Prostate gland (tissue), 2 donors: ENCODE measurements around the gene CHERP. TPM values are rescaled to one million over a fixed set of nuclear protein-coding genes. Genes with fewer than 3 reads are reported as not detected.
A peak's percentile ranks its signal among the peaks of the same experiment; 100 is the strongest.

Source experiments
- DNase-seq: peaks from one replicate; pipeline ENCODE4 v3.0.0-alpha.2; 2019; ENCODE audit warnings: low spot score
- H3K27ac ChIP-seq, 2 donors: fragments of 200-600 bp; sonication (generic); 2 replicates each; pipeline ENCODE4 v1.5.1; 2017 to 2019
- H3K27me3 ChIP-seq: fragments of 200-600 bp; sonication (generic); replicated peaks from 2 replicates; pipeline ENCODE4 v1.5.1; 2019; ENCODE audit not compliant: insufficient read depth
- H3K36me3 ChIP-seq, 2 donors: fragments of 200-600 bp; sonication (generic); 1 replicate in 1 of 2; 2 replicates in 1 of 2; pipeline versions ENCODE4 v1.5.1 to v1.8.1; 2017 to 2019
- H3K4me1 ChIP-seq: fragments of 200-600 bp; sonication (generic); replicated peaks from 2 replicates; pipeline ENCODE4 v1.5.1; 2019
- H3K4me3 ChIP-seq, 2 donors: fragments of 200-600 bp; sonication (generic); 2 replicates each; pipeline ENCODE4 v1.5.1; 2017 to 2019
- H3K9me3 ChIP-seq: fragments of 200-600 bp; sonication (generic); 2 replicates; pipeline ENCODE4 v1.5.1; 2017
- POLR2A ChIP-seq: fragments of 450-650 bp; IDR thresholded peaks from one replicate; pipeline ENCODE4 v1.6.1; 2016; ENCODE audit warnings: antibody characterized with exemption, mild to moderate bottlenecking
- POLR2AphosphoS5 ChIP-seq: sonication (generic); formaldehyde crosslinking; IDR thresholded peaks from one replicate; pipeline ENCODE4 v1.6.1; 2017; ENCODE audit warnings: antibody characterized with exemption
- whole genome bisulfite sequencing: methylation state at CpG from one replicate; pipeline ENCODE4 v1.1.5; 2018; 5-methylcytosine and 5-hydroxymethylcytosine counted together
- intact Hi-C: fragments of 100-400 bp; cut with DNase I; formaldehyde crosslinking; loops from one replicate; pipeline ENCODE4 v1.14.2; 2022
- total RNA-seq, 2 donors: library from RNA; depleted of rRNA; stranded (reverse); fragments of >200 nt; gene quantifications; one replicate each; pipeline ENCODE4 v1.1.0, GENCODE V29; 2016
- TF ChIP-seq, protein P1 (sequence below), 4 experiments: fragments of 200-600 bp in 2 of 4; fragments of 450-650 bp in 2 of 4; sonication (generic) in 2 of 4; IDR thresholded peaks; 1 replicate in 3 of 4; 2 replicates in 1 of 4; pipeline ENCODE4 v1.5.1; 2016 to 2019; ENCODE audit warnings: antibody characterized with exemption in 4 of 4, mild to moderate bottlenecking in 2 of 4, moderate library complexity in 2 of 4

CHERP gene
- total RNA-seq, 2 donors from 2014 or later = 20.9 to 32.7 TPM

- Histone ChIP-seq H3K4me1 (peaks cover 21% of the 10 kb centered on the region), H3K27ac (peak overlapping the region; percentile 77 to 86), H3K36me3 (peaks cover 4 to 6% of the 10 kb centered on the region in 2 donors), H3K4me3 (peak overlapping the region; percentile 76 to 86), H3K9me3 (no peaks in the 10 kb centered on the region), H3K27me3 (no peaks in the 10 kb centered on the region)
- DNase-seq = peak; percentile 23
- WGBS = under 1% methylated on average over 72 of the region's 75 CpGs
- TF ChIP-seq POLR2A = no peak
- TF ChIP-seq, protein P1, sequence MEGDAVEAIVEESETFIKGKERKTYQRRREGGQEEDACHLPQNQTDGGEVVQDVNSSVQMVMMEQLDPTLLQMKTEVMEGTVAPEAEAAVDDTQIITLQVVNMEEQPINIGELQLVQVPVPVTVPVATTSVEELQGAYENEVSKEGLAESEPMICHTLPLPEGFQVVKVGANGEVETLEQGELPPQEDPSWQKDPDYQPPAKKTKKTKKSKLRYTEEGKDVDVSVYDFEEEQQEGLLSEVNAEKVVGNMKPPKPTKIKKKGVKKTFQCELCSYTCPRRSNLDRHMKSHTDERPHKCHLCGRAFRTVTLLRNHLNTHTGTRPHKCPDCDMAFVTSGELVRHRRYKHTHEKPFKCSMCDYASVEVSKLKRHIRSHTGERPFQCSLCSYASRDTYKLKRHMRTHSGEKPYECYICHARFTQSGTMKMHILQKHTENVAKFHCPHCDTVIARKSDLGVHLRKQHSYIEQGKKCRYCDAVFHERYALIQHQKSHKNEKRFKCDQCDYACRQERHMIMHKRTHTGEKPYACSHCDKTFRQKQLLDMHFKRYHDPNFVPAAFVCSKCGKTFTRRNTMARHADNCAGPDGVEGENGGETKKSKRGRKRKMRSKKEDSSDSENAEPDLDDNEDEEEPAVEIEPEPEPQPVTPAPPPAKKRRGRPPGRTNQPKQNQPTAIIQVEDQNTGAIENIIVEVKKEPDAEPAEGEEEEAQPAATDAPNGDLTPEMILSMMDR (IDR thresholded peaks at IDR 0.05) = peak in 1 of 4 experiments; percentile 3
- intact Hi-C loops = loop anchor here (5.0 kb wide), 1 partner anchor 55 kb away; the partner anchor contains the start of gene MED26
Measured at GRCh38 chr19:16571822-16572331, 29.6 kb upstream of the CHERP start.

DNA sequence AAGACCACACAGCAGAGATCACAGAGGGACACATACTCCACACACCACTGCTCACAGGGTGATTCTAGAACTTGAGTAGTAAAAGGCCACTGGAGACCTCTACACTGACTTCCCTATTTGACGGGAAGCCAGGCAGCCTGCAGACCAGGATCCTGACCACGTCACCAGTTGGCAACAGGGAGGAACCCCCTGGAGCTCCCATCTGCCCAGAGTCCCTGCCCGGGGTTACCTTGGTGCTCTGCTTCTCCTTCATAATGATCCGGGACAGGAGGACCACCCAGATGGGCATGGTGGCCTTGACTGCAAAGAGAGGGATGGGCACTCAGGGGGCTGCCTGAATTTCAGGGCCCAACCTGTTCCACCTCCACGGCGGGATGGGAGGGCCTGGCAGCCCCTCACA is 29.0 kb upstream of the CHERP start:
- peaks cover 5% of the 10 kb centered on the region in 2 donors for H3K36me3 ChIP-seq
- 32% methylated on average over 6 of the region's 6 CpGs for WGBS
- TF ChIP-seq, protein P1 (IDR thresholded peaks at IDR 0.05) = no peak
- no peak for TF ChIP-seq POLR2A
- TF ChIP-seq POLR2AphosphoS5 = no peak

GRCh38 chr19:16569609-16570320 is 27.5 kb upstream of the CHERP start:
- peaks cover 25% of the 10 kb centered on the region for H3K4me1 ChIP-seq

More for the DNA sequence above, 29.0 kb upstream of the CHERP start:
- Histone ChIP-seq H3K27me3 (no peaks in the 10 kb centered on the region), H3K4me1 (peaks cover 21% of the 10 kb centered on the region), H3K9me3 (no peaks in the 10 kb centered on the region), H3K27ac (peak overlapping the region; percentile 77 to 86), H3K4me3 (peak overlapping the region; percentile 76 to 86)
- intact Hi-C loops = loop anchor here (5.0 kb wide), 1 partner anchor 56 kb away; the partner anchor contains the start of gene MED26
- no peak for DNase-seq

DNA sequence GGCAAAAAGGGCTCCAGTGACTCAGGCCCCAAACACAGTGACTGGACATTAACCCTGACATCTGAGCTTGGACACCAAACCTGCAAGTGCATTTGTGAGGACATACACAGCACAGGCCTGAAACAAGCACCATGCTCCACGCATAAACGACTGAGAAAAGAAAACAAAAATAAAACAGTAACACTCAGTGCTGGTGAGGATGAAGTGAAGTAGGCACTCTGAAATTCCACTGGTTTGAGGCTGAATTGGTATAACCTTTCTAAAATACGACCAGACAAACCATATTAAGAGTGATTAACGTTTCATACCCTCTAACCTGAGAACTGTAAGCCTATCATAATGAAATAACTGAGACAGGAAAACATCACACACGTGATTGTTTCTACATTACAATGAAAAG is 24.5 kb upstream of the CHERP start:
- H3K4me1 ChIP-seq = peaks cover 17% of the 10 kb centered on the region
- H3K36me3 ChIP-seq = peaks cover 0 to 15% of the 10 kb centered on the region in 2 donors

More at GRCh38 chr19:16569609-16570320, 27.5 kb upstream of the CHERP start:
- DNase-seq = peak; percentile 23
- intact Hi-C loops = loop anchor here (5.0 kb wide), 1 partner anchor 58 kb away; the partner anchor contains the start of gene MED26
- WGBS = 76% methylated on average over 15 of the region's 17 CpGs
- Histone ChIP-seq H3K27me3 (no peaks in the 10 kb centered on the region), H3K9me3 (no peaks in the 10 kb centered on the region), H3K36me3 (peaks cover 0 to 5% of the 10 kb centered on the region in 2 donors), H3K4me3 (no peak overlapping the region), H3K27ac (peak overlapping the region; percentile 52 to 86)
- TF ChIP-seq POLR2AphosphoS5 = peak; percentile 46
- TF ChIP-seq POLR2A = no peak

DNA sequence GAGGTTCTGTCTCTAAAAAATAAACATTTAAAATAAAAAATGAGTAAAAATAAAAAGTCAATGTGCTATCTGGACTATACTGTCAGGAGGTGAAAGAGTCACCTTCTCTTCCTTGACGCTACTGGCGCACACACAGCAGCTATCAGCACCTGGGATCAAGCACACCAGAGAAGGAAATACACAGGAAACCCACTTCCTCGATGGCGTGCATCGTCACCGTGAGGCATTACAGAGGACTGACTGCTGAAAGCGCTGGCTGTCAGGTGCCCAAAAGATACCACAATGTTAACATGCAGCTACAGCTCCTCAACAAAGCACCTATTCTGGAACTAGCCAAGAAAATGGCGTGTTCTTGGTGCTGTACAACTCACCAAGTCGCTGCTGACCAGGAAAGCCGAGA is 23.9 kb upstream of the CHERP start:
- Histone ChIP-seq H3K36me3 (peaks cover 0 to 18% of the 10 kb centered on the region in 2 donors), H3K27ac (peak overlapping the region; percentile 12 to 85), H3K4me3 (no peak overlapping the region), H3K9me3 (no peaks in the 10 kb centered on the region), H3K27me3 (no peaks in the 10 kb centered on the region), H3K4me1 (peaks cover 13% of the 10 kb centered on the region)
- TF ChIP-seq POLR2AphosphoS5 (peak; percentile 16), POLR2A (no peak)
- WGBS = 87% methylated on average over 10 of the region's 10 CpGs
- DNase-seq = no peak
- intact Hi-C loops = no loop called here

More for the DNA sequence above, 24.5 kb upstream of the CHERP start:
- no peak for DNase-seq
- no peak overlapping the region for H3K4me3 ChIP-seq
- H3K9me3 ChIP-seq = no peaks in the 10 kb centered on the region
- 95% methylated on average over 5 of the region's 5 CpGs for WGBS
- H3K27me3 ChIP-seq = no peaks in the 10 kb centered on the region
- intact Hi-C loops = no loop called here
- TF ChIP-seq, protein P1 (IDR thresholded peaks at IDR 0.05) = no peak
- TF ChIP-seq POLR2AphosphoS5 = no peak
- H3K27ac ChIP-seq = peak overlapping the region in 1 of 2 donors; percentile 85
